Spinal cord (tissue), 10 donors: ENCODE measurements around the gene FRG1. TPM values are rescaled to one million over a fixed set of nuclear protein-coding genes. Genes with fewer than 3 reads are reported as not detected.
"Not testable (repeated sequence)": the region's sequence is repeated elsewhere in the genome, so short reads cannot be mapped to it uniquely, and the experiment has no call there.

ENCODE experiments used
- DNase-seq, 6 donors: peaks; one replicate each; pipeline versions ENCODE4 v3.0.0 to v3.0.0-alpha.2; 2013 to 2015; ENCODE audit warnings: low spot score in 6 of 6, low read depth in 4 of 6
- H3K27ac ChIP-seq: one replicate; pipeline ENCODE4 v1.5.1; 2013; ENCODE audit warnings: low read depth, low read length, control low read depth
- H3K27me3 ChIP-seq: one replicate; pipeline ENCODE4 v1.6.1; 2013; ENCODE audit warnings: low read length; ENCODE audit not compliant: control insufficient read depth, insufficient read depth
- H3K36me3 ChIP-seq: one replicate; pipeline ENCODE4 v1.6.1; 2013; ENCODE audit warnings: low read length; ENCODE audit not compliant: control insufficient read depth, insufficient read depth
- H3K4me1 ChIP-seq: one replicate; pipeline ENCODE4 v1.6.1; 2013; ENCODE audit warnings: low read length; ENCODE audit not compliant: control insufficient read depth, insufficient read depth
- H3K4me3 ChIP-seq: one replicate; pipeline ENCODE4 v1.5.1; 2013; ENCODE audit warnings: low read depth, low read length, control low read depth
- H3K9me3 ChIP-seq: one replicate; pipeline ENCODE4 v1.6.1; 2013; ENCODE audit warnings: low read length; ENCODE audit not compliant: control insufficient read depth, insufficient read depth
- WGBS: methylation state at CpG from one replicate; pipeline ENCODE4 v1.1.5; 2013; ENCODE audit warnings: missing lambda C conversion rate; ENCODE audit not compliant: insufficient coverage; 5-methylcytosine and 5-hydroxymethylcytosine counted together
- polyA plus RNA-seq, 2 donors: library from polyadenylated mRNA; unstranded; fragments of 120-200 nt; gene quantifications; one replicate each; pipeline ENCODE4 v1.2.1, GENCODE V29; 2013; ENCODE audit not compliant: insufficient read length in 2 of 2
- total RNA-seq, 2 donors: library from RNA; depleted of rRNA in 1 of 2; stranded (reverse); fragments of 120-200 nt in 1 of 2; fragments of >200 nt in 1 of 2; gene quantifications; one replicate each; pipeline versions ENCODE4 v1.2.3 to v1.2.4, GENCODE V29; 2013 to 2014
- donor health status: healthy.

The FRG1 gene
- total and polyA plus RNA-seq, 4 donors: 22.7 to 45.4 (median 42.0) TPM

GRCh38 chr4:189941005-189941450 lies 356 bp downstream of the FRG1 start:
- 0% methylated on average over 28 of the region's 31 CpGs for WGBS
- Histone ChIP-seq H3K4me3 (peak overlapping the region; percentile 86), H3K27me3 (no peaks in the 10 kb centered on the region), H3K36me3 (peaks cover 3% of the 10 kb centered on the region), H3K27ac (peak overlapping the region; percentile 90), H3K4me1 (peaks cover 5% of the 10 kb centered on the region), H3K9me3 (no peaks in the 10 kb centered on the region)
- DNase-seq: no peak

DNA sequence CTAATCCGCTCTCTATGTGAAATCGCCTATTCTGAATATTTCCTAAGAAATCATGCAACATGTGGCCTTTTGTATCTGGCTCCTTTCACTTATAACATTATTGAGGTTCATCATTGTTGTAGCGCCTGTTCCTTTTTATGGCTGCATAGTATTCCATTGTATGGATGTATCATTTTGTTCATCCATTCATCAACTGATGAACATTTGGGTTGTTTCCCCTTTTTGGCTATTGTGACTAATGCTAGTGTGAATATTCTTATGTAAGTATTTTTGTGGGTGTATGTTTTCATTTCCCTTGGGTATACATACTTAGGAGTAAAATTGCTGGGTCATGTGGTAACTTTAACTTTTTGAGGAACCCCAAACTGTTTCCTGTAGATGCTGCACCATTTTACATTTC lies 1.7 kb downstream of the FRG1 start:
- not testable (repeated sequence) for H3K36me3 ChIP-seq, H3K9me3 ChIP-seq, H3K27ac ChIP-seq, H3K27me3 ChIP-seq, DNase-seq, H3K4me3 ChIP-seq, H3K4me1 ChIP-seq
- WGBS: 100% methylated on average over 2 of the region's 3 CpGs

- not testable (repeated sequence) for H3K27me3 ChIP-seq, H3K9me3 ChIP-seq, H3K27ac ChIP-seq, H3K4me1 ChIP-seq, H3K36me3 ChIP-seq, H3K4me3 ChIP-seq, DNase-seq
- 97% methylated on average over 5 of the region's 5 CpGs for WGBS
Observed at GRCh38 chr4:189944077-189944476, 3.4 kb downstream of the FRG1 start.

DNA sequence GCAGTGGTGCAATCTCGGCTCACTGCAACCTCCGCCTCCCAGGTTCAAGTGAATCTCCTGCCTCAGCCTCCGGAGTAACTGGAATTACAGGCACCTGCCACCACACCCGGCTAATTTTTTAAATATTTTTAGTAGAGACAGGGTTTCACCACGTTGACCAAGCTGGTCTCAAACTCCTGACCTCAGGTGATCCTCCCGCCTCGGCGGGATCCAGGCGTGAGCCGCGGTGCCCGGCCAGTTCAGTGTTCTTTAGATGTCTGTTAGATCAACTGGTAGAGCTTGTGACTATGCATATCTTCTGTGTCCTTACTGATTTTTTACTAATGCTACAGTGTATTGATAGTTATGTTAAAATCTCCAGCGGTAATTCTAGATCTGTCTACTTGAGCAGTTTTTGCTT lies 6.2 kb downstream of the FRG1 start:
- H3K36me3 ChIP-seq, H3K4me1 ChIP-seq, H3K9me3 ChIP-seq, H3K4me3 ChIP-seq, DNase-seq, H3K27me3 ChIP-seq, H3K27ac ChIP-seq: not testable (repeated sequence)
- WGBS: 95% methylated on average over 9 of the region's 13 CpGs

DNA sequence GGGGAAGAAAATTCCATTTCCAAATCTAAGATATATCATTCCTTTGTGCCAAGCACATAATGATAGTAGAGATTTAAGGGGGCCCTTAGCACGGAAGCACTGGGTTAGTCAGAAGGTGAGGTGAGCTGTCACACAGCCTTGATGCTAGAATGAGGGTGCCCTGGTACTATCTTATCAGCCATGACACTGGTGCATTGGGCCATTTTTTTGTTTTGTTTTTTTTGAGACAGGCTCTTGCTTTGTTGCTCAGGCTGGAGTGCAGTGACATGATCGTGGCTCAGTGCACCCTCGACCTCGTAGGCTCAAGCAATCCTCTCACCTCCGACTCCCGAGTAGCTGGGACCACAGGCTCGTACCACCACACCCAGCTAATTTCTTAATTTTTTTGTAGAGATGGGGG lies 7.8 kb downstream of the FRG1 start:
- H3K4me3 ChIP-seq, H3K27me3 ChIP-seq, H3K9me3 ChIP-seq, H3K27ac ChIP-seq, H3K4me1 ChIP-seq, DNase-seq, H3K36me3 ChIP-seq: not testable (repeated sequence)
- 90% methylated on average over 2 of the region's 7 CpGs for WGBS

GRCh38 chr4:189969291-189969690 lies 28.6 kb downstream of the FRG1 start:
- not testable (repeated sequence) for H3K4me1 ChIP-seq, H3K36me3 ChIP-seq, H3K9me3 ChIP-seq, H3K4me3 ChIP-seq, H3K27me3 ChIP-seq, DNase-seq, H3K27ac ChIP-seq
- WGBS: no CpG with 5 or more reads among the region's 1 CpG

- Histone ChIP-seq H3K9me3 (no peaks in the 10 kb centered on the region), H3K4me1 (no peaks in the 10 kb centered on the region), H3K36me3 (no peaks in the 10 kb centered on the region), H3K27me3 (no peaks in the 10 kb centered on the region), H3K4me3 (no peak overlapping the region), H3K27ac (no peak overlapping the region)
- no peak for DNase-seq
Observed at GRCh38 chr4:189973646-189974045, 33.0 kb downstream of the FRG1 start.

DNA sequence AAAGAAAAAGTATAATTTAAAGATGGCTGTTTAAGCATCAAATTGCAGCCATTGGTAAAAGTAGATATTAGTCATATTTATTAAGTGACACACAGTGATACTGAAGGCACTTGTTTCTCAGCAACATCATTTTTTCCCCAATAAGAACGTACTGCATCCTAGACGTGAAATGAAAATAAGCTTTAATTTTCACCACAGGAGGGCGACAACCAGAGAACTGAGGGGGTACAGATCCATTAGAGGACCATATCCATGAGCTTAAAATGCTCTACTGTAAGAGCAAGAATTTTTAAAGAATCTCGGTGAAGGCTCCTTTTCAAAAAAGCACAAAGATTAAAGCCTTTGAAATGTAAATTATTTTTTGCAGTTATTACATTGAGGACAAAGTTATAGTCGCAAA lies 33.4 kb downstream of the FRG1 start:
- no peaks in the 10 kb centered on the region for H3K9me3 ChIP-seq
- no peaks in the 10 kb centered on the region for H3K36me3 ChIP-seq
- WGBS: 29% methylated on average over 1 of the region's 5 CpGs

GRCh38 chr4:189979196-189980047 lies 38.8 kb downstream of the FRG1 start:
- Histone ChIP-seq H3K9me3 (no peaks in the 10 kb centered on the region), H3K27me3 (no peaks in the 10 kb centered on the region), H3K4me3 (no peak overlapping the region), H3K27ac (no peak overlapping the region), H3K36me3 (no peaks in the 10 kb centered on the region), H3K4me1 (no peaks in the 10 kb centered on the region)
- DNase-seq: no peak
- WGBS: 58% methylated on average over 9 of the region's 10 CpGs

More for the DNA sequence above, 33.4 kb downstream of the FRG1 start:
- H3K27me3 ChIP-seq: no peaks in the 10 kb centered on the region
- no peak overlapping the region for H3K27ac ChIP-seq
- H3K4me3 ChIP-seq: no peak overlapping the region
- H3K4me1 ChIP-seq: no peaks in the 10 kb centered on the region
- no peak for DNase-seq

GRCh38 chr4:189980292-189980691 lies 39.6 kb downstream of the FRG1 start:
- H3K4me3 ChIP-seq, DNase-seq, H3K27ac ChIP-seq, H3K9me3 ChIP-seq, H3K36me3 ChIP-seq, H3K4me1 ChIP-seq, H3K27me3 ChIP-seq: not testable (repeated sequence)
- 72% methylated on average over 2 of the region's 2 CpGs for WGBS
